8988T (cell line): ENCODE results near the gene STC2.

Experiments used
- DNase-seq: peaks from one replicate; pipeline ENCODE4 v3.0.0; 2011

Gene STC2

DNA sequence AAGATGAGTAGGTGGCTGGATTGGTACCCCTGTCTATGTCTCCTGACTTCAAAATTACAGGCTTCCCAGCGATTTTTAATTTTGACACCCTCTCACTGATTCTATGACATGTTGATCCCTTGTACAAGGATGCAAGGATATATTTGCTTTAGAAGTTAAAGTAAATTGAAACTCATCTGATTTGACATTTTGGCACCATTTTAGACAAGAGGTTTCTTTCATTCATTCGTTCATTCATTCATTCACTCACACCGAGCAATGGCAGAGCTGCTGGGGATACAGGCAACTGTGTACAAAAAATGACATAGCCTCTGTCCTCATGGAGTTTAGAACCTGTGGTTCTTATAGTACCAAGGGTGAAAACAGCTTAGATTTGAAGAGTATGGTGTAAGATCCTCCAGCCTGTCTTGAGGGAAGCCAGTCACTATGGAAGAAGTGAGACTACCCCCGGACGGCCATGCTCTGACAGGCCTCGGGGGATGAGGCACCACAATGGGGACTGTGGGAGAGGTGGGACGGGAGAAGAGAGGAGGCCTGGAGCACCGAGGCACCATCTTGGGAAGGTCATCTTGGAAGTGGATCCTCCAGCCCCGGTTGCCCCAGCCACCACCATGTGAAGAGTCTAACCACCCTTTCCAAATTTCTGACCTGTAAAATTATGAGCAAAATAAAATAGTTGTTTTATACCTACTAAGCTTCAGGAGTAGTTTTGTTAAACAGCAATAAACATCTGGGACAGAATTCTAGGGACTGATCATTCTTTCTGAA is 16.2 kb downstream of the STC2 start:
- no peak for DNase-seq

DNA sequence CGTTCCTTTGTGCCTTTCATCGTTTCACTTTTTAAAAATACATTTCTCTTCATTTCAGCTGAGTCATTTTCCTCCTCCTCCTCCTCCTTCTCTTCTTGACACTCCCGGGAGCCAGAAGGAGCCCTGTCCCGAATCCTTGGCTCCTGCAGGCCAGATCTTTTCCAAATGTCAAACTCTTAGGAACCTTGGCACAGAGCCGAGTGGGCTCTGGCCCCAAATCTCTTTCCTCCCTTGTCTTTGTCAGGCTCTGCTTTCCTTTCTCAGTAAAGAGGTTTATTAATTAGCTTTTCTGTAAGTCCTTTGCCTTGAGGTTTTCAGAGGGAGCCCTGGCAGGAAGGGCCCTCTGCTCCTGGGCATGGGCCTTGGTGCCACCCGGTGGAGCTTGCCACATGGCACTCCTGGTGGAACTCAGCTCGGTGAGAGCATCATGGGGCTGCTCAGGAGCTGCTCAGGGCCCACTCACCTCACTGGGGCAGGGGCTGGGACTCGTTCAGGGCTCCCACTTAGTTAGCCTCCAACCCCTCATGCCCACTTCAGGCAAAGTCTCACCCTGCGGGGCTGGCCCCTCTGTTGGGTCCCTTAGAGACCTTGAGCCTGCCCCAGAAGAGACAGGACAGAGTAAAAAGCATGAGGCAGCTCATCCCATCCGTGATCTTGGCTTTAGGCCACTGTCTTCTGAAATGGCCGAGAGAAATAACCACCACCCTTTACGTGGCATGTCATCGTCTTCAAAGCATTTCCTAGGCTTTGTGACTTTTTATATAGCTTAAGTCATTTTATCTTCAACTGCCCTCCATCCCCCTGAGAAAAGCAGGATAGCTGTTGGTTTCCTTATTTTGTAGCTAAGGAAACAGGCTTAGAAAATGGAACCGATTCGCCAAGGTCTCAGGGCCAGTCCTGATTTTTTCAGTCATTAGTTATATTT is 17.1 kb downstream of the STC2 start:
- no peak for DNase-seq

DNA sequence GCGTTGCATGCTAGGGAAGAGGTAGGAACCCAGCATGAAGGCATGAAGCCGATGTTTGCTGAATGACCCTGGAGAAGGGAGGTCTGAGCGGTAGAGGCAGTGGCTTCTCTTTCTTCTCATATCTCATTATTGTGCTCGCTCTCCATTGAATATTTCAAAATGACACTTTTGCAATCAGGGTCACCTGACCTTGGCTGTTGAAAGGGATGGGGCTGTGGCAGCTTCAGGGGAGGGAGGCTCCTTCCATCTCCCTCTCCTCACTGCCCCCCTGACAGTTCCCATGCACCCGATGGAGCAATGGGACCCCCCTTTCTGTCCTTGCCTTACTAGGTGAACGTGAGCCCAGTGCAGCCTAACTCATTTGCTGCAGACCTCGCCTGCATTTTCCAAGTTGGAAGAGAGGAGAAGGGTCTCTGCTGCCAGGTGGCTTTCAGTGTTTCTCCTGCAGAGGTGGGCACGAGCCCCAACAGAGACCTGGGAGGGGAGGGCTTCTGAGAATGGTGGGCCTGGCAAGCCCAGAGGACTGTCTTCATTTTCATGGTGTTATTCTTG is 17.9 kb downstream of the STC2 start:
- no peak for DNase-seq

DNA sequence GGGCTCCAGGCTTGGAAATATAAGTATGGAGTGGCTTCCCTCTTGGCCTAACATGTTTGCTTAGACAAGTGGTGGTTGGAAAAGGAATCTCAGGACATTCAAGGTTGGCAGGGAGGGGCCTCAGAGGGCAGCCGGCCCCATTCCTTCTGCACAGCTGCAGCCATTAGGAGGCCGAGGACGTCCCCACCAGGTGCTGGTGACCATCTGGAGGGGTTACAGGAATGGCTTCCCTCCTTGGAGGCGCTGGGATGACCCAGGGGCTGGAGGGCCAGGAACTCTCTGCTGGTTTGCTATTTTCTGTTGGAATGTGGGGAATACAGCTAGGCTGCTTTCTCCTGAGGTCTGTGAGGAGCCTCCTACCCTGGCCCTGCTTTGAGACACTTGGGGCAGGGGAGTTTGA is 18.5 kb downstream of the STC2 start:
- DNase-seq: no peak

DNA sequence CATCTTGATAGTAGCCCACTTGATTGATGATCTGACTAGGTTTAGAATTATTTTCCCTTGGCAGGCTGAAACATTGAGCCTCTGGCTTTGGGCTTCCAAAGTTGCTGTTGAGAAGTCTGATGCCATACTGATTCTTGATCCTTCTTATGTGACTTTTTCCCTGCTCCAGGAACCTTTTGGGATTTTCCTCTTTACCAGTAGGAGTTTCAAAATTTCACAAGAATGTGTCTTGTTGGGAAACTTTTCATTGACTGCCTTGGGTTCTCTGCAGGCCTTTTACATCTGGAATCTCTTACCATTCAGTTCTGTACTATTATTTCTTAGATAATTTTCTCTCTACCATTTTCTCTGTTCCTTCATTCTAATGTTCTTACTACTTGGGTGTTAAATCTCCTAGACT is 20.0 kb downstream of the STC2 start:
- DNase-seq: no peak

DNA sequence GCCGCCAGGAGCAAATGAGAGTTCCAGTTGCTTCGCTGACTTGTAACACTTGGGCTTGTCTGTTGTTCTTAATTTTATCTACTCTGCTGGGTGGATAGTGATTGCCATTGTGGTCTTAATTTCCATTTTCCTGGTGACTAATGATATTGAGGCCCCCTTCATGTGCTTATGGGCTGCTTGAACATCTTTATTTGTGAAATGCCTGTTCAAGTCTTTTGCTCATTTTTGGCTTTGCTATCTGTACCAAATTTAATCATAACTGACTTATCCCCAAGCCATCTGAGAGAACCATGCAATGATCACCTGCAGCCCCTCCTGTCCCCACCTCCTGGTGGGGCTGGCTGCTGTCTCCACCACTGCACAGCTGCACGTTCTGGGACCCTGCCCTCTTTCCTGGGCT is 20.5 kb downstream of the STC2 start:
- no peak for DNase-seq

DNA sequence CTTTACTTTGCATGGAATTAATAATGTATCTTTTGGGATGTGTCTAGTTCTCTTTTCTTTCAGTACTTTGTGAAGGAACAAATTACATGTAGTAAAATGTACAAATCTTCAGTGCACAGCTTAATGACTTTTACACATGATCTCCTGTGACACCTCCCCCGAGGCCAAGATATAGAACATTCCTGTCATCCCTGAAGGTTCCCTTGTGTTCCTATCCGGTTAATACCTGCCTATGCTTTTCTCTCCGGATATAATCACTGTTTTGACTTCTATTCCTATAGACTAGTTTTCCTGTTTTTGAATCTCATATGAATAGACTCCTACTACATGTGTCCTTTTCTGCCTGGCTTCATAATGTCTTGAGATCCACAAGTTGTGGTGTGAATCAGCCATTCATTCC is 21.5 kb downstream of the STC2 start:
- no peak for DNase-seq

DNA sequence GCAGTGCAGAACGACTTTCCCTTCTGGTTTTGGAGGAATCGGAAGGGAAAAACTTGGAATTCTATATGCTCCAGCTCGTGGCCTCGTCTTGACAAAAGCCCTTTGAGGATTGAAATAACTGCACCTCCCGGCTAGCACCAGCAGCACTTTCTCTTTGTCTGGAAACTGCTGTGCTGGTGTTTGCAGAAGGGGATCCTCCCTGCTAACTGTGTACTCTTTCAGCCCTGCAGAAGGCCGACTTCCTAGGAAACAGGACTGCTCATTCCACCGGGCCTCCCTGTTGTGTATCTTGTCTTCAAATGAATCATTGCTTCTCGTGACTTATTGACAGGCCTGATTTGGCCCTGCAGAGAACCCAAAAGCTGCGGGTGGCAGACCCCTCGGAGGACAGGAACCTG is 23.6 kb downstream of the STC2 start:
- no peak for DNase-seq

DNA sequence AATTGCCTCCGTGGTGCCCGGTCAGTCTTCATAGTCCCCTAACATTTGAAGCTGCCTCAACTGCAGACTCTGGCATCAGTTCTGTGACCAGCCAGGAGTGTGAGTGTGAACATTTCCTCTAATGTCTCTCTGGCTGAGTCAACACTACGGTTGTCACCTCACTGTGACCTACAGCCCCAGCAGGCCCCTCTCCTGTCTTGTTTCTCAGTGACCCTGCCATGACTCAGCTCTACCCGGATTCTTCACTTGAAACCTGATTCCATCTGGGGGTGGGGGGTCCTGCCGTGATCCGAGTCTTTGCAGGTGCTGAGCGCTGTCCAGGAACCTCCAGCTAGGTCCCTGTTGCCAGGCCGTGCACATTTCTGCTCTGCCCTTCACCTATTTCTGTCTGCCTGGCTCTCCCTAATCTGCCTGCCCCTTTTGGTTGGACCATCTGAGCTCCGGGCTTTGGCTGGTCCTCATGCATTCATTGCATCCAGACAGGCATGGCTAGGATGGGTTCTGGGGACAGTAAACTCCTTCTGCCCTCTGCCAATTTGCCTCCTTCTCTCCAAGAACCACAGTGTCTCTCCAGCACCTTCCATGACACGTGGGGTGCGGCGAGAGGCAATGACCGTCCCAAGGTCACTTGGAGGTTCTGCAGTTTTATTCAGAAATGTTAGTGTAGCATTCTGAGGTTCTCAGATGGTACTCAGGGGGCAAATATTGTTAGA is 24.2 kb downstream of the STC2 start:
- no peak for DNase-seq

DNA sequence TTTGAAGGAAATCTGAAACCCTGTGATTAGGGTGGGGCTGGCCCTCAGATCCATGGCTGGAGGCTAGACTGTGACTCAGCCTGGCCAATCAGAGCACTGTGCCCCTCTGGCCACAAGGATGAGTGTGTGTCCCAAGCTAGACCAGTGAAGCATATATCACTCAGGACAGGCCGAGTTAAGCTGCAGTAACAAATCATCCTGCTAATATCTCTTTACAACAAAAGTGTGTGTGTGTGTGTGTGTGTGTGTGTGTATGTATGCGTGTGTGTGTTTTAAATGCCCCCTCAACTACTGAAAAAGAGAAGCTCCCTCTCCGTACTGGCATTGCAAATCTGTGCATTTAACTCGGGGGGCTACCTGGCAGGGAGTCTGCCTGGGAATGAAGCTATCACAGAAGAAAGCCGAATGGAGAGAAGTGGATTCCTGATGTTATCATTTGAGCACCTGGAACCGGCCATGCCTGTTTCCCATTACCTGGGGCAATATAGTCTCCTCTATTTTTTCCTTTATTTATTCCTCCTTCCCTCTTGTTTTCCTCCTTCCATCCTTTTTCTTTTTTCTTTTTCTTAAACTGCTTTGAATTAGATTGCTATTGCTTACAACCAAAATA is 25.6 kb downstream of the STC2 start:
- no peak for DNase-seq

DNA sequence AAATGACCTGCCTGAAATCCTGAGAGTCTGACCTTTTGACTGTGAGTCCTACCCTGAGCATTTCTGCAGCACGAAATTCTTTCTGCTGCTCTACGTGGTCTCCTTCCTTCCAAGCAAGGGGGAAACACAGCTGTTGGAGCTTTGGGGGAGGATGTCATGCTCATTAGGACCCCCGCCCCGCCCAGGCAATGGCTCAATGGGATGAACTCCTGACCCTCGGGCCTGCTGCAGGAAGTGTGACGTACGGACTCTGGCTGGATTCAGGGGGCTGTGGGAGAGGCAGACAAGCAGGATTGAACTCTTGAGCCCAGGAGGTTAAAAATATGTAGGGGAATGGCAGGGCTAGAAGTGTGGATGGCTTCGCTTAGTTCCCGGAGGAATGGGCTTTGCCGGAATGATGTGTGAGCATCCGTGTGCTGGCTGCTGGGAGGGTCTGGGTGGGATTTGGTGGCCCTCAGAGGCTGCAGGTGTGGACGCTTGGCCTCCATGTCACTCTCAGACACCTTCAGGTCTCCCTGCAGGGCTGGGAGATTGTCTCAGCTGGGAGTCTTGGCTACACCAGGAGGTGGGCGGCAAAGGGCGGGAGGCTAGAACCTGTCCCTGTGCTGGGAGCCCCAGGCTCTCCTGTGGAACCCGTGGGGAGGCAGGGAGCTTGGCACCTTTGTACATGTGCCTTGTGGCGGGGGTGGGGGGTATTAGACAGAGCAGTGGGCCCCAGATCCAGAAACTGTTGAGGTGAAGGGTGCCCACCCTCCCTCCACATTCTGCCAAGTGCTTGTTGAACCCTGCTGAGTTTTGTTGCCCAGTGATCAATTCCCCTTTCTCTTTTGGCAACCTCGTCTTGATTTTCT is 26.3 kb downstream of the STC2 start:
- no peak for DNase-seq

DNA sequence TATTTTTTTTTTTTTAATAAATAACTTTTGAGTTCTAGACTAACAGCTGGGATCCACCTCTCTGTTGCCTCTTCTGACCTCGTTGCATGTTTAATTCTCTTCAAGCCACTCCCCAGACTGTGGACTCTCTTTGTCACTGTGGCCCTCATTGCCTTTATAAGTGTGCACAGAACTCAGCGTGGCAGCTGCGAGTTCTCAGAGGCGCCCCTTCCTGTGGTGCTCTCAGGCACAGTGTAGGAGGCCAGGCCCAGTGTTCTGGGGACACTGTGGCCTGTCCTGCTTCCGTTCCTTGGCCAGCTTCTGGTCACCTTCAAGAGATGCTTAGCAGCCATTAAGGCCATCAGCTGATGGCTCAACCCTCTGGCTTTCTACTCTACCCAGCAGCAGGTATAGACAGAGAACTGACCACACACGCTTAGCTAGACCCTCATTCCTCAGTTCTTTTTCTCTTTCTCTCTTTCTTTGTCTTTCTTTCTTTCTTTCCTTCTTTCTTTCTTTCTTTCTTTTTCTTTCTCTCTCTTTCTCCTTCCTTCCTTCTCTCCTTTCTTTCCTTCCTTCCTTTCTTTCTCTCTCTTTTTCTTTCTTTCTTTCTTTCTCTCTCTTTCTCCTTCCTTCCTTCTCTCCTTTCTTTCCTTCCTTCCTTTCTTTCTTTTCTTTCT is 27.7 kb downstream of the STC2 start:
- DNase-seq: no peak

DNA sequence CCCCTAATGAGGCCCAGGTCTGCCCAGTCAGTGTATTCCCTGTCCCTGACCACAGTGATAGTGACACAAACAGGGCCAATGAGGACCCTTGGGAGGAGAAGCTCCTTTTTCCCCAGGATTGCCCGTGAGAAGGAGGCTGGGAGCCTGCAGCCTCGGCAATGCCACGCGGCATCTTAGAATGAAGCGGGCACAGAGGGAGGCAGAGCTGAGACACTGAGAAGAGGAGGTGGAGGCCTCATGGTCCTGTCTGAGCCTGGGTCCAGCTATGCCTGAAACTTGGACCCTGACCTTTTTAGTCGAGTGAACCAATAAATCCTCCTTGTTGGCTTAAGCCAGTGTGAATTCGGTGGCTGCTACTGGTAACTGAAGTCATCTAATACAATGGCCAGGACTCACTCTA is 28.4 kb downstream of the STC2 start:
- no peak for DNase-seq

DNA sequence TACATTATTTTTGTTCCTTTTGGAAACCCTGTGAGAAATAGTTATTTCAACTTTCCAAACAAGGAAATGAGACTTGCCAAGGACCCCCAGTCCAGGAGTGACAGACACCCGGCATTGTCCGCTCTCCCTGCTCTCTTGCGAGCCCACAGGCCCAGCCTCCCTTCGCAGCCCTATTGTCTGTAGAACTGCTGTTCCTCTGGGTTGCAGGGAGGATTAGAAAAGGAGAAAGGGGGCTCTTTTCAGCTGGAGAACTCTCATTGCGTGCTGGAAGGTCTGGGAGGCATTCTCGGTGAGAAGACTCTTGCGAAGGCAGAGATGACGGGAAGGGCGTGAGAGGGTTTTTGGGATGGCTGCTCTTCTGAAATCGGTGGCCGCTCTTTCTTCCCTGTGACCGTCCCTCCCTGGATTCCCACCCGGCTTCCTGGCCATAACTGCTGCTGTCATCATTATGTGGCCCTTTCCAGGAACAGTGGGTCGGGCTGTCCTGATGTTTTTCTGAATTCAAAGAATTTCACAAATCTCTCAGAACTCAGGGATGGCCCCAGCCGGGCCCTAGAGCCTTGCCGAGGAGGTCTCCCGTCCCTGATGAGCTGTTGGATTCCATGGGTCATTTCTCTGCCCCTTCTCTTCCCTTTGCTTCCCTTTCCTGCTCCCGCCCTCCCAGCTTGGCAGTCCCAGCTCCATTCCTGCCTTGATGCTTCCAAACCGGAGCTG is 29.8 kb downstream of the STC2 start:
- DNase-seq: no peak

DNA sequence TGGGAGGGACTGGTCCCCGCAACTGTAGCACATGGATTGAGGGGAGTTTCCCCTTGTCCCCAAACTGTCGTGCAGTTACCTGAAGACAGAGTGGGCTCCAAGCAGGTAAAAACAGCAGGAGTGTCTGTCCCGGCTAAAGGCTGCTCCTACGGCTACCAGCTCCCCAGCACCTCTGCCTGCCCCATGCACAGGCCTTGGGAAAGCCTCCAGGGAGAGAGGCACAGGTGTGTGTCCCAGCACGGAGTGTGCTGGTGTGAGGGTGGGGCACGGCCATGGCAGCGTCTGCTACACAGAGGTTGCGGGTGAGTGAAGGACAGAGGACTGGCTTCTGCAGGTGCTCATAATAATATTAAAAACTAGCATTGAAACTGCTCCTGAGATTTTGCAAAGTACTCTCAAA is 30.4 kb downstream of the STC2 start:
- DNase-seq: no peak

DNA sequence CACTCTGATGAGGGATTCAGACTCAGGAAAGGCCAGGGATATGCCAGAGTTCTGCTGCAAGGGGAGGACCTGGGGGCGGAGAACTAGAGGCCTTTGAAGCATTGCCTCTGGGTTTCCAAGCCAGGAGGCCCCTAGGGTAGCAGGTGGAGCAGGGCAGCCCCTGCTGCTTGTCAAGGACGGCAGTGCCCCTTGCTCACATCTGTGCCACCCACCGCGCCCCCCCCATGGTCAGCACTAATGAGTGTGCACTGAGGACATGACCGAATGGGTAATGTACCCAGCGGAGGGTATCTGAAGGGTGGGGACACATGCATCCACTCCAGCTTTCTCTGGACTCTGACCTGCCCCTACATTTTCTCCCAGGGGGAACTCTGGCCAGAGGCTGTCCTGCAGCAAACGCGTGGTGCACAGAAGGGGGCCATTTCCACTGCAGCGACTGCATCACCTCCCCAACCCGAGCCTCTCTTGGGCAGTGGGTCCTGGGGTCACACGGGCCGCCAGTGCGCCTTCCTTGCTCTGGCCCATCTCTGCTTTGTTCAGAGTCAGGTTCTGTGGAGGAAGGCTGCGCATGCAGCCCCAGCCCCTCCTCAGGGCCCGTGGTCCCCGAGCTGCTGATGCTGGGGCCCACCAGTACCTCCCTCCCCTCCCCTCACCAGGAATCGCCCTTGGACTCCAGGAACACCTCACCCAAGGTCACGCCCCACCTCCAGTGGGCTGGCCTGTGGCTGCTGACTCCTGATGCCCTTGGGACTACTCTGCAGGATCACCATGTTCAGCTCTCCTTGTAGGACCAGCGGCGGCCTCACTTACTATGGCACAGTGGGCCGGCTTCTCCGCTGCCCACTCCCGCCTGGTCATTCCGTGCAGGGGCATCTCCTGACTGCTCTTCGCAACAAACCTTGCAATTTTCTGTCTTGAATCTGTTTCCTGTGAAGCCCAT is 31.2 kb downstream of the STC2 start:
- no peak for DNase-seq

DNA sequence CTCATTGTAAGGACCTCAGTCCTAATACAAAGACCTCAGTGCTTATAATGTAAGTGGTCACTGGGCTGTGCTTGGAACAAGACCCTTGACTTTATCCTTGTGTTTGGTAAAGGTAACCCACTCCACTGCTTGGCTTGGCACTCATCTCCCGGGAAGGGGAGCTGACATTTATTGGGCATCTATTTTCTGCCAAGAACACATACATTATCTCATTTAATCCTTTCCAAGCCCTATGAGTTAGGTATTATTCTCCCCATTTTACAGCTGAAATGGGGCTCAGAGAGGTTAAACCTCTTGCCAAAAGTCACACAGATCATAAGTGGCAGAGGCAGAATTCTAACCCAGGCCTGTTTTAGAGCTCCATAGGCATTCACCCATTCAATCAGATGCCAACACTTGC is 32.4 kb downstream of the STC2 start:
- DNase-seq: no peak

DNA sequence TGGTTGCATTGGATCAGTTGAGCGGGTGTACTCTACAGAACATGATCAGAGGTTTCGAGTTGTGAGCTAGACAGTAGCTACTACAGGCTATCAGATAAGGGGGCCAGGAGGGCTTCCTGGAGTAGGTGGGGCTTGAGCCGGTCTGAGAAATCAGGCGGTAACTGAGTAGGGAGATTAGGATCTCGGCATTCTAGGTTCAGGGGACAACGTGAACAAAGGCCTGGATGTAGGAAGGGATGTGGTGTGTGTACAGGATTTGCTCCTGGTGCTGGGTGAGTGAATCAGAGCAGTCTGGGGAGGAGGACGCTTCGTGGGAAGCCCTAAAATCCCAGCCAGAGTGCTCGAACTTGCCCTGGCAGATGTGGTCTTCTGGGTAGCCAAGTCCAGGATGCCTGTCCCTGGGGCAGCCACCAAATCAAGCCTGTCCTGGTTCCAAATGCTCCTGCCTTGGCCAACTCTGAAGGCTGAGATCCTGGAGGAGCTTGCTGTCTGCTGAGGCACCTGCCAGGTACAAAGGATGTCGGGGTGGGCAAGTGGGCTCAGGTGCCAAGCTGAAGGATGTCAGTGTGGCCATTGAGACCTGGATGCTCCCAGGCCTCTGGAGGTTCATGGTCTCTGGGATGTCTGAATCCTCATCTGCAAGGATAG is 33.4 kb downstream of the STC2 start:
- DNase-seq: no peak
